Right renal cortex interstitium (tissue), 3 donors: ENCODE results near the gene ZNF518A. TPM values are rescaled to one million over a fixed set of nuclear protein-coding genes. Genes with fewer than 3 reads are reported as not detected.
"Not testable (repeated sequence)": the region's sequence is repeated elsewhere in the genome, so short reads cannot be mapped to it uniquely, and the experiment has no call there.

ENCODE experiments used
- DNase-seq, 3 donors: peaks; one replicate each; pipeline ENCODE4 v3.0.0-alpha.2; 2013; ENCODE audit warnings: low read depth in 3 of 3, low spot score in 2 of 3
- polyA plus RNA-seq, 3 donors: library from polyadenylated mRNA; unstranded; fragments of 120-200 nt; gene quantifications; one replicate each; pipeline ENCODE4 v1.2.1, GENCODE V29; 2013; ENCODE audit not compliant: insufficient read length in 3 of 3

The ZNF518A gene
- polyA plus RNA-seq, 3 donors: 36.8 to 39.3 (median 39.2) TPM

GRCh38 chr10:96133135-96133534, 3.0 kb downstream of the ZNF518A start:
- no peak for DNase-seq

GRCh38 chr10:96136810-96137209, 6.7 kb downstream of the ZNF518A start:
- no peak for DNase-seq

- no peak for DNase-seq
These were observed 7.5 kb downstream of the ZNF518A start for GRCh38 chr10:96137567-96137966.

- DNase-seq: no peak
These were observed 8.0 kb downstream of the ZNF518A start for GRCh38 chr10:96138102-96138501.

- no peak for DNase-seq
These were observed 22.3 kb downstream of the ZNF518A start for GRCh38 chr10:96152437-96152836.

GRCh38 chr10:96153070-96153469, 23.0 kb downstream of the ZNF518A start:
- DNase-seq: no peak

- DNase-seq: no peak
These were observed 35.6 kb downstream of the ZNF518A start for GRCh38 chr10:96165726-96166125.

GRCh38 chr10:96168546-96168945, 38.4 kb downstream of the ZNF518A start:
- no peak for DNase-seq

GRCh38 chr10:96170230-96170629, 40.1 kb downstream of the ZNF518A start:
- no peak for DNase-seq

- no peak for DNase-seq
These were observed 42.6 kb downstream of the ZNF518A start for GRCh38 chr10:96172666-96173065.

GRCh38 chr10:96176985-96177384, 46.9 kb downstream of the ZNF518A start:
- DNase-seq: no peak

GRCh38 chr10:96188421-96188820, 58.3 kb downstream of the ZNF518A start:
- DNase-seq: no peak

- no peak for DNase-seq
These were observed 58.8 kb downstream of the ZNF518A start for GRCh38 chr10:96188916-96189315.

GRCh38 chr10:96189505-96189904, 59.4 kb downstream of the ZNF518A start:
- not testable (repeated sequence) for DNase-seq

- DNase-seq: no peak
These were observed 71.4 kb downstream of the ZNF518A start for GRCh38 chr10:96201525-96201924.

GRCh38 chr10:96205580-96205979, 75.5 kb downstream of the ZNF518A start:
- no peak for DNase-seq

GRCh38 chr10:96208271-96208670, 78.2 kb downstream of the ZNF518A start:
- DNase-seq: no peak

- no peak for DNase-seq
These were observed 78.8 kb downstream of the ZNF518A start for GRCh38 chr10:96208946-96209345.

GRCh38 chr10:96211764-96212163, 81.7 kb downstream of the ZNF518A start:
- no peak for DNase-seq

- DNase-seq: no peak
These were observed 82.8 kb downstream of the ZNF518A start for GRCh38 chr10:96212911-96213310.
